HG03558 (cell line): Measurements from ENCODE around the gene CALML6.

Source experiments
- ATAC-seq: cut with Tn5 transposase; IDR thresholded peaks from one replicate; pipeline ENCODE4 v1.9.1; 2021; ENCODE audit warnings: moderate number of reproducible peaks; ENCODE audit not compliant: unreplicated experiment; ENCODE audit errors: extremely low read depth

Gene CALML6

DNA sequence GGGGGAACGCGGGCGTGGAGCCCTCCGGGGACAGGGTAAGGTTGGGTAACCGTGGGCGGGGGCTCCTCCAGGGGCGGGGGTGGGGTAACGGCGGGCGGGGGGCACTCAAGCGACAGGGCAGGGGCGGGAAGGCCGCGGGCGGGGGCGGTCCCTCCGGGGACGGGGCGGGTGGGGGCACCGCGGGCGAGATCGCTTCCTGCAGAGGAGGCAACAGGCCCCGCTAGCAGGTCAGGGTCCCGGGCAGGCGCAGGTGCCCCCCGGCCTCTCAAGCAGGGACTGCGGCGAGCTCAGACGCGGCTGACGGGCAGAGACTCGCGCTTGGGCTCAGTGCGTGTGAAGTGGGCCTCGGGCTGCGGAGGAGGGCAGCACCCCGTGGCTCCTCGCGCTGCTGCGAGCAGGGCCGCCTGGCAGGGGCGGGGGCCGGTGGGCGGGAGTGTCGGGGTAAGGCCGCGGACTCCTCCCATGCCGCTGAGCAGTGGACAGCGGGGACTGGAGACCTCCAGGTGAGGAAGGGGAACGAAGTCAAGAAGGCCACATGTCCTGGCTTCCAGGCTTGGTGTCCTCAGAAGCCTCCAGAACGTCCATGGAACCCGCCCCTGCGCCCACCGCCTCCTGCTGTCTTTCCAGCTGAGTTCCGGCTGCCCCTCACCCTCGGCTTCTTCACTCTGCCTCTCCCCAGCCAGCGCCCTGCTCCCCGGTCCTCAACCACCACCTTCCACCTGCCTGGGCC, 23.5 kb upstream of the CALML6 start:
- ATAC-seq = no peak

DNA sequence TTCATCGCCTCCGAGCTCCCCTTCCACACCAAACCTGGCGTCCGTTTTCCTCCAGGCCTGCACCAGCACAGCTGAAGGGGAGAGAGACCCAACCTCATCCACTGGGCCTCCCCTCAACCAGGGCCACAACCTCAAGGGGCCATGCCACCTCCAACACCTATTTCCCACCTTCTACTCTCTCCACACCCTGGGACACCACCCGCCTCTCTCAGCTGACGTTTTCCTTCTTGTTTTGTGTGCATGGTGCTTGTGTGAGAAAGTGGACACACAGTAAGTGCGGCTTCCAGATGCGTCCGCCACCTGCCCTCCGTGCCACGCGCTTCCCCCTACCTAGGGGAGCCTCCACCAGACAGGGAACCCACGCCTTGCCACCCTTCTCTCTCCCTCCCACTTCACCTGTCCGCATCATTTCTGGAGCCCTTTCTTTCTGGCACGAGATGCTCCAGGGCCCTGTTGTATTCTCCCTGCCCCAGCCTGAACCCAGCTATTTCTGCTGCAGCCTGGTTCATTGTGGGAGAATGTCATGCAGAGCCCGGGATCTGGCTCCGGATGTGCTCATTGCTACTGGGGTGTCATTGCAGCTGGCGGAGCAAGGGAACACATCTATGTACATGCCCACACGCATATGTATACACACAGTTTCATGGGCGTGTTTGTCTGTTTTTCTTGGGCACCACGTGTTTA, 22.8 kb upstream of the CALML6 start:
- no peak for ATAC-seq

DNA sequence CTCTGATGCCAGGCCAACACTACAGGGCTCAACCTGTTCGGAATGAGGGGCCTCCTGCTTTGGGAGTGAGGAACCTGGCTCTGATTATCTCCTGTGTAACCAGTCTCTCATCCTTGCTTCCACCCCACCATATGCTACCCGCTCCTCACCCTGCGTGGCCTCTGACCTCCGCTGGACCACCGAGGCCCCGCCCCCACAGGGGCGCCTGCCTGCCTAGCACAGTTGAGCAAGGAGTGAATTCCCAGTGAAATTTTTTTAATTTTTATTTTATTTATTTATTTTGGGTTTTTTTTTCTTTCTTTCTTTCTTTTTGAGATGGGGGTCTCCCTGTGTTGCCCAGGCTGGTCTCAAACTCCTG, 22.3 kb upstream of the CALML6 start:
- ATAC-seq = no peak

DNA sequence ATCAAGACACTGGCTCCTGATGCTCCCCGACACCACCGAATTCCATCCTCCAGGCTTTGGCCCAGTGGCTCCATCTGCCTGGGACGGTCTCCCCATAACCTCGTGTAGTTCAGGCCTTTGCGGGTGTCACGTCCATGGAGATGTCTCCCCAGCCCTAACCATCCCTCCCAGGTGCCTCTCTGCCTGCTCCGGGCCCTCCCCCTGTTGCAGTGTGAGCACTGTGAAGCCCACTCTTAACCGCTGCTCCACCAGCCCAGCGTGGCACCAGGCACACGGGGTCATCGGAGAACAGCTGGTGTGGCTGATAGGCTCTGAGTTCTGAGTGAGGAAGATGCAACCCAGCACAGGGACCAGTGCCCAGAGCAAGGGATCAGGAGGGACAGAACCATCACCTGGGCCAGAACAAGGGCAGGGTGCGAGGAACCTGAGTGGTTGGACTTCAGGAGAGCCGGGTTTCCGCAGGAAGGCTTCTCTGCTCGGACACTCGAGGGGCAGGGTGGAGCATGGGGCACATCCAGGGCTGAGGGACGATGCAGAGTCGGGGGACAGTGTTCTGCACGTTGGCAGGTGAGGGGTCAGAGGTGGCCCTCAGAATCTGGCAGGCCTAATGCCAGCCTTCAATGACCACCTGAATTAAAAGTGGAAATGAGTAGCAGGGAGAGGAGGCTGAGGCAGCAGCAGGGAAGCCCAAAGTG, 21.6 kb upstream of the CALML6 start:
- ATAC-seq = no peak

DNA sequence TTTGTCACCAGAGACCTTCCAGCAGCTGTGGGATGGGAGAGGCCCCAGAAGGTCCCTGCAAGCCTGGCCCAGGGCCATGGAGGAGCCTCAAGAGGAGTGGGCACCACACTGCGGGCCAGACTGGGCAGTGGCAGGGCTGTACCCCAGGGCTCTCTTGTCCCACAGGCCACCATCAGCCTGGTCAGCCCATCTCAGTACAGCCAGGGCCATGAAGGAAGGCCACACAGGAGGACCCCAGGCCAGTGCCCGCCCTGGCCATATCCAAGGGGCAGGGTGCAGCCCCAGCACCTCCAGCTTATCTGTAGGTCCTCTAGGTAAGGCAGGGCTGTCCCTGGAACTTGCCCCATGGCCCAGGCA, 21.1 kb upstream of the CALML6 start:
- ATAC-seq = no peak

DNA sequence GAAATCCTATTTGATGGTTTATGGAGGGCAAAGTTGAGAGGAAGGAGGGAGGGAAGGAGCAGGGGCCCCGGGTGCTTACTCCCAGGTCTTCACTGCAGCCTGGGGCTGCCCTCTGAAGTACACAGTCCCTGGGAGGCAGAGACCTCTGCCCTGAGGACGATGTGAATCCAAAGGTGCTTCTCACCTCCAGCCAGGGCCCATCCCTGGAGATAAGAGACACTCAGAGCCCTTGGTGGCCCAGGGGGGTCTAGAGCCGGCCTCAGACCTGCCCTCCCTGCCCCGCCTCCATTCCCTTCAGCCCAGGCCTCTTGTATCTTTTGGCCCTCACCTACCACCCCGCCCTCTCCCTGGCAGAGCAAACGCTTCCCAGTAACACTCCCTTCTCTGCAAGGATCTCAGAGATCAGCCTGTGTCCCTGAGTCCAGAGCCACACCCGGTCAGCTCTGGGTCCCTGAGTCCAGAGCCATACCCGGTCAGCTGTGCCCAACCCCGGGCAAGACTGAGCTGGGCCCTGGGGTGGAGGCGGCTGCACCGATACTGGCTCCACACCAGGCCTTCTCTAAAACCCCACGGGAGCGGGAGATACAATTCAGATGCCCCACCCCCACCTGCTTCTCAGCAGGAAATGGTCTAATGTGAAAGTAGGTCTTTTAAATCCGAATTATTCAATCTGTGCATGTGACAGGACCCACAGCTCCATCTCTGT, 20.6 kb upstream of the CALML6 start:
- no peak for ATAC-seq

DNA sequence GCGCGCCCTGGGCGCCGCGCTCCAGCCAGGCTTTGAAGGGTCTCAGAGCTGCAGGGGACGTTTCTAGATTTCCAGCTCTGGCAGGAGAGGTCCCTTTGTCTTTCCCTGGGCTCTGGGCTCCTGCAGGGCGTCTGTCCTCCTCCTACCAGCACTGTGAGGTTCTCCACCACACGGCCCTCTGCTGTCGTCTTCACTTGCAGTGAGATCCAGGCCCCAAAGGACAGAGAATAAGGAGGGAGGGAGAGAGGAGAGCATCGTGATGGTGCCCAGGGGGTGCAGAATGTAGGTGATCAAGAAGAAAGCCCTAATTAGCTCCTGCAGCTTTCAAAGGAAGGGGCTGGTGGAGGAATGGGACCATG, 20.0 kb upstream of the CALML6 start:
- ATAC-seq = no peak

DNA sequence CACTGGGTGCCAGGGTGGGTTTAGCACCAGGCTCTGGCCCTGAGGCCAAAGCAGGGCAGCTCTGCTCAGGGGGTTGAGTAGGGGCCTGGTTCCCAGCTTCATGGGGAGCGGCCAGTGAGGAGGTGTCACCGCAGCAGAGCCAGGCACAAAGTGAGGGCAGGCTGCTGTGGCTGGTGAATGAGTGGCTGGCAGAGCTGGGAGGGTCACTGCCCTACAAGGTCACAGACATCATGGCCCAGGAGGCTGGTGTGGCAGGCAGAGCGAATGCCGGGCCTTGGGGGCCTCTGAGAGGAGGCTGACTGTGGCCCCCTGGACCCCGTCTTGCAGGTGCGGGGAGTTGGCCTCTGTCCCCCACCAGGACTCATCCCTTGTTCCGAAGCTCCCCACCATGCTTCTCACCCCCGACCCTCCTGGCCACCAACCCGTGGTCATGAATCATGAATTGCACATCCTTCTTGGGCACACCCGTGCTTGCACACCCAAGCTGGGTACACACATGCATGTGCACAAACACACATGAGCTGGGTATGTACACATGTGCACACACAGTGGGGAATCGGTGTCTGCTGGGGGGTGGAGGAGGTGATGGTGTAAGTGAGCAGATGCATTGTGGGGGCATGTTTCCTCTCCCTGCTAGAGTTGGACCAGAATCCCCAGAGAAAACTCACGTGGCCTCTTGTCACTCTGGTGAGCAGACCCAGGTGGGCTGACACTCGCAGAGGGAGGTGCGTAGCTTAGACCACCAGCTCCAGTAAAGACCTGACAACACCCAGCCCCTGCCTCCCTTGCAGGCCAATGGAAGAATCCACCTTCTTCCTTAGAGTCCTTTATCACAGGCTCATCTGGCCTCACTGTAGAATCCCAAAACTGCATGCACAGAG, 19.4 kb upstream of the CALML6 start:
- ATAC-seq = no peak

DNA sequence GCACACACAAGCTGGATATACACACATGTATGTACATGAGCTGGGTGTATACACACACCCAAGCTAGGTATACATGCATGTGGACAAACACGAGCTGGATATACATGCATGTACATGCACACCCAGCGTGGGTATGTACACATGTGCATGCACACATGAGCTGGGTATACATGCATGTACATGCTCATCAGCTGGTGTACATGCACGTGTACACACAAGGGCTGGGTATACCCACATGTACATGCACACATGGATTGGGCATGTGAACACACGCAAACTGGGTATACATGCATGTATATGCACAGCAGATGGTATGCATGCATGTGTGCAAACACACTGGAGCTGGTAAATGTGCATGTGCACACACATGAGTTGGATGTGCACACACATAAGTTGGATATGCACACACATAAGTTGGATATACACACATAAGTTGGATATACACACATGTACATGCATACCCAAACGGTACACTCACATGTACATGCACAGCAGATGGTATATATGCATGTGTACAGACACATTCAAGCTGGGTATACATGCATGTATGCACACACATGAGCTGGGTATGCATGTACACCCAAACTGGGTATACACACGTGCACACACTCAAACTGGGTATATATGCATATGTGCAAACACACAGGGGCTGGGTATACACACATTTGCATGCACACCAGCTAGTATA, 16.7 kb upstream of the CALML6 start:
- ATAC-seq = no peak

DNA sequence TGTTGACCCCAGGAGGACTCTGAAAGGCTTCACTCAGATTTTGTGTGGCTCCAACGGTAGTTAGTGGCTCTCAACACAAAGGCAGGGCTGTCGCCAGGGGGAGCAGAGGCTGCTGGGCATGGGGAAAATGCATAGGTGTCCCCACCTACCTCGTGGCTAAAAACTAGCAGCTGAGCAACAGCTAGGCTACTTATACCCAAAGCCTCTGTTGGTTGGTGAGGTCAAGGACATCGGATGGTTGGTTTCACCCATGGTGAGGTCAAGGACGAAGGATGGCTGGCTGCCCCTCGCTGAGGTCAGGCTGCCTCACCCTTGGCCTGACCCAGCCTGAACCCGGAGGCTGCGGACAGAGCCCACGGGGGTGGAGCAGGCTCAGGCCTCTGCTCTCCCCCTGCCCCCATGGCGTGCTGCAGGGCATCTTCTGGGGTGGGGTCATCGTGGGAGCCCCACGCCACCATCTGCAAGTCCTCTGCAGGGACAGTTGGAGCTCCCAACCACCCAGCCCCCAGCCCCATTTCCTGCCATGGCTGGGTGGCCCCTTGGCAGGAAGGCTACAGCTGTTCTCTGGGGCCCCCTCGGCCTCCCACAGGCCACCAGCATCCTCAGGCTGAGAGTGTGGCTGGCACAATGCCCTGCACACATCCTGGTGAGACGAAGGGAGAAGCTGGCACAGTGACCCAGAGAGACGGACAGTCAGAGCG, 15.6 kb upstream of the CALML6 start:
- ATAC-seq = no peak

DNA sequence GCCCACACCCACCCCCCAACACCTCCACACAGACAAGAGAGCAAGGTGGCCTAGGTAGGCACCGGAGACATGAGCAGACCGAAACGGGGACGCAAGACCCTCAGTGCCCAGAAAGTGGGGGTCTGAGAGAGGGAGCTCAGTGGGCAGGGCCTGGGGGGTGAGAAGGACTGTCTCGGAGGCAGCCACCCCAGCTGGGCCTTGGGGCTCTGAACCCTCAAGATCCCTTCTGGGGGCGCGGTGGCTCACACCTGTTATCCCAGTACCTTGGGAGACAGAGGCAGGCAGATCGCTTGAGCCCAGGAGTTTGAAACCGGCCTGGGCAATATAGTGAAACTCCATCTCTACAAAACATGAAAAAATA, 15.1 kb upstream of the CALML6 start:
- no peak for ATAC-seq

DNA sequence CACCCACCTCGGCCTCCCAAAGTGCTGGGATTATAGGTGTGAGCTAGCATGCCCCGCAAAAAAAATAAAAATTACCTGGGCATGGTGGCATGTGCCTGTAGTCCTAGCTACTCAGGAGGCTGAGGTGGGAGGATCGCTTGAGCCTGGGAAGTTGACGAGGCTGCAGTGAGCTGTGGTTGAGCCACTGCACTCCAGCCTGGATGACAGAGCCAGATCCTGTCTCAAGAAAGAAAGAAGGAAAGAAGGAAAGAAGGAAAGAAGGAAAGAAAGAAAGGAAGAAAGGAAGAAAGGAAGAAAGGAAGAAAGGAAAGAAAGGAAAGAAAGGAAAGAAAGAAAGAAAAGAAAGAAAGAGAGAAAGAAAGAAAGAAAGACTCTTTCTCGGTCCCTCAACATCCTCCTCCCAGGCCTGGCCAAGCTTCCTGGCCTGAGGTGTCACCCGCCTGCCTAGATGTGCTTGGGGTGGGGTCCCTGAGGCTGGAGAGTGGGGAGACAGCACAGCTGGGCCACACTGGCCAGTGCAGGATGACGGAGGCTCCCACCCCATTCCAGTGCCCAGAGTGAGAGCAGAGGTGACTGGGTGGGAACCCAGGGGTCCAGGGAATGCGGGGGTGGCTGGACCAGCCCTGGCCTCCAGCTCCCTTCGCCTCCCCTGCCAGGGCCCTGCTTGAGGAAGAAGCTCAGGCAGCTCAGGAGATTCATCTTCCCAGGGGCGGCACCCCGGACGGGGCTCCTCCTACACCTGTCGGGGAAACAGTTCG, 14.0 kb upstream of the CALML6 start:
- ATAC-seq = no peak

DNA sequence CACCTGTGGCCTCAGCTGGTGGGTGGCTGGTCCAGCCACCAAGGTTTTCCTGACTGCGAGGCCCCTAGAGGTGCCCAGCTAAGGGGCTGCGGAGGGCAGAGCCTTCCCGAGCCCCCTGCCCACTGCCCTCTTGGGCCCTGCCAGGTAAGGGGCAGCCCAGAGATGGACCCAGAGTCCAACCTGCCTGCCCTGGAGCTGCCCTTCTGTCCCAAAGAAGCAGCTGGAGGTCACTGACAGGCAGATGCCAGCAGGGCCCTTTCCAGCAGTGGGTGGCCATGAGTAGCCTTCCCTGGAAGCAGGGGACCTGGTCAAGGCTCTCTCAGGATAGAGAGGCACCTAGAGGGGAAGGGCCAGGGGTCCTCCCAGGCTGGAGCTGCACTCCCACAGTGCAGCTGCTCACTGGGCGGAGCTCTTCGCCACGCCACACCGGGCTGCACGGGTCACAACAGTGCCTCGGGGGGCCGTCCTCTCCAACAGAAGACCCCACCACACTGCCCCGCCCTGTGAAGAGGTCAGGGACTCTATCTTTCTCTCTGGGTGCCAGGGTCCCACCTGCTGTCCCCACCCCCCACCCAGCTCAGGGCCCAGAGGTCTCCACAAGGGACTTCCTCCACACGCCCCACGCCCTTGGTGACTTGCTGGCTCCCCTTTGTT, 13.3 kb upstream of the CALML6 start:
- ATAC-seq = no peak

DNA sequence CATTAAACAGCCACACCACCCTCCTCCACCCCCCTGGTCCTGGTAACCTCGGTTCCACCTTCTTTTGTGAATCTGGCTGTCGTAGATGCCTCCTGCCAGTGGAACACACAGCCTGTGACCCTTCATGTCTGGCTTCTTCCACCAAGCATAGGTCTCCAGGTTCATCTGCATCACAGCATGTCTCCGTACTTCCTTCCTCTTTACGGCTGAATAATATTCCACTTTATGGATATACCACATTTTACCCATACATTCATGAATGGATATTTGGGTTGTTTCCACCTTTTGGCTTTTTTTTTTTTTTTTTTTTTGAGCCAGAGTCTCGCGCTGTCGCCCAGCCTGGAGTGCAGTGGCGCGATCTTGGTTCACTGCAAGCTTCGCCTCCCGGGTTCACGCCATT, 11.8 kb upstream of the CALML6 start:
- no peak for ATAC-seq

DNA sequence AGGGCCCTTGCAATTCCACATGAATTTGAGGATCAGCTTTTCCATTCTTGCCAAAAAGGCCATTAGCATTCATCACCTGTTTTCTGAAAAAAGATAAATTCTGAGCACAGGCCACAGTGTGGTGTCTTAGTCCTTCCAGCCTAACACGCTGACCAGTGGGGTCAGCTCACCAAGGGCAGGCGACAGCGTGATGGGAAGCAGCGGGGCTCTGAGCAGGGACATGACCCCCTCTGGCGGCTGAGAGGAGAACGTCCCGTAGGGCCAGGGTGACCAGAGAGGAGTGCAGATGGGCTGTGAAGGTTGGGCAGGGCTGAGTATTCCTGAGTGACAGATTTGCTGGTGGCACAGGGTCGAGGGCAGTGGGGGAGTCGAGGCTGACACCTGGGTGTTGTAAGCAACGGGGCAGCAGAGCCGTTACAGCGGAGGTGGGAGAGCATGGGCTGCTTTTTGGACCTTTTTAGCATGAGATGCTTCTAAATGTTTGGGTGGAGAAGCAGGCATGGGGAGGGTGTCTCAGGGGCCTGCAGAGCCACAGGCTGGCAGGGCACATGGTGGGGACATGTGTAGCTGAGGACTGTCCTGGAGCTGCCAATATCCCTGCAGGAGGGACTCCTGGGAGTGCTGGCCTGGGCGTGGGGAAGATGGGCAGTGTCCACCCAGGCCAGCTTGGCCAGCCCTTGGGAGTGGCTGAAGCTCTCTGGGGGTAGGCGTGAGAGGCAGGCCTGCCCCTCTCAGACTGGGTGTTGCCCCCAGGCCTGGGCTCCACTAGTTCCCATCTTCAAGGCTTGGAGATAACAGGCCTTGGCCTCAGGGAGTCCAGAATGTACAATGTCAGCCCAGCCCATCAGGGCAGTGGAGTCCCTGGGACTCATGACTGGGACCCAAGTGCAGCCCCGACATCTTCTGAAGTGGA, 8.6 kb upstream of the CALML6 start:
- ATAC-seq = no peak

DNA sequence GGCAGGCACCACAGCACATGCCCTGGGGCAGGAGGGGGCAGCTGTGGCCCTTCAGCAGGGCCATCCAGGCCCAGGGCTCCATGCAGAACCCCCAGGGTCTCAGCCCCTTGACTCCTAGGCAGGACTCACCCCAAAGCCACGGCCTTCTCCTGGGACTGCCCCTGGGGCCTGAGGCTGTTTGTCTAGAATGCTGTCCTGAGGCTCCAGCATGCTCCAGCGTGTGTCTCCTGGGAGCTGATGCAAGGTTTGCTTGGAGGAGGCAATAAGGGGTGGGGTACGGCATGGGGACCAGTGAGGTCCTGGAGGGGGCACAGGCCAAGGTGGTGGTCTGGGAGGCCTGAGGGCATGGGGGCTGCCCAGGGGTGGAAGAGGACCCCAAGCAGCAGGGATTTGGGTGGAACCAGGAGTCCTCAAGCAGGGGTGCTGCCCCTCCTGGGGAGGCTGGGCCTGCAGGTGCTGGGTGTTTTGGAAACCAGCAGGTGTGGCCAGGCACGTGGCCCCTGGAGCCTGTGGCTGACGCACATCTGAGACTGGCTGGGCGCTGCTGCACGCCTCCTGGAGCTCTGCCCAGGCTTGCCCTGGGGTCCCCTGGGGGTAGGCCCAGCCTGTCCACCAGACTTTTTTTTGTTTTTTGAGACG, 7.8 kb upstream of the CALML6 start:
- no peak for ATAC-seq

DNA sequence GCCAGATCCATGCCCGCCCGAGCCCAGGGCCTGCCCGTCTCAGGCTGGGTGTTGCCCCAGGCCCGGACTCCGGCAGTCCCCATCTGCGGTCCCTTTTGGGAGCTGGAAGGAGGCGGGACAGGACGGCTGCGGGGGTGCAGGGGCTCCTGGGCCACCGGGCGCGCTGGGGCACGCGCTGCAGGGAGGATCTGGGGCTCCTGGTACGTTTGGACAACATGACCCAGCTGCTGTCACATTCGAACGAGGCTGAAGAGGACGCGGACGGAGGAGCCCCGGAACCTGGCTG, 6.6 kb upstream of the CALML6 start:
- no peak for ATAC-seq
